Naive thymus-derived CD8-positive, alpha-beta T cell (primary cell): Measurements from ENCODE around the gene RASGRF2. TPM values are rescaled to one million over a fixed set of nuclear protein-coding genes. Genes with fewer than 3 reads are reported as not detected.

ENCODE experiments used
- ATAC-seq, 2 donors: fragments of 150-1000 bp; cut with Tn5 transposase in 1 of 2; sonication (Bioruptor Pico), chemical (Tn5 transposase) in 1 of 2; 1 replicate in 1 of 2; 2 replicates in 1 of 2; pipeline ENCODE4 v1.10.0; 2021; ENCODE audit warnings: mild to moderate bottlenecking in 2 of 2, moderate library complexity in 2 of 2
- POLR2A ChIA-PET: fragments of 350-600 bp; sonication (Branson Sonifier 250); formaldehyde crosslinking; loops from one replicate; lab custom pipeline; 2021; ENCODE audit warnings: antibody characterized with exemption; lab: Charles Lee
- DNase-seq, 10 donors: peaks; one replicate each; pipeline versions ENCODE4 v3.0.0 to v3.0.0-alpha.2; 2020 to 2022
- H3K27ac Mint-ChIP-seq, 10 donors: one replicate each; pipeline ENCODE4 v1.8.0; 2020 to 2022; ENCODE audit warnings: mild to moderate bottlenecking in 10 of 10, mixed read lengths in 10 of 10, moderate library complexity in 4 of 10, inconsistent platforms in 1 of 10
- H3K27me3 Mint-ChIP-seq, 5 donors: one replicate each; pipeline ENCODE4 v1.8.0; 2021 to 2022; ENCODE audit warnings: mixed read lengths in 5 of 5
- H3K36me3 Mint-ChIP-seq, 3 donors: one replicate each; pipeline ENCODE4 v1.8.0; 2020 to 2022; ENCODE audit warnings: mixed read lengths in 3 of 3, mild to moderate bottlenecking in 2 of 3, inconsistent platforms in 1 of 3
- H3K4me1 Mint-ChIP-seq, 4 donors: one replicate each; pipeline ENCODE4 v1.8.0; 2021 to 2022; ENCODE audit warnings: mixed read lengths in 4 of 4
- H3K4me3 Mint-ChIP-seq, 10 donors: one replicate each; pipeline ENCODE4 v1.8.0; 2020 to 2022; ENCODE audit warnings: mild to moderate bottlenecking in 10 of 10, mixed read lengths in 10 of 10, moderate library complexity in 6 of 10, inconsistent platforms in 1 of 10
- H3K9me3 Mint-ChIP-seq, 9 donors: one replicate each; pipeline ENCODE4 v1.8.0; 2020 to 2022; ENCODE audit warnings: mixed read lengths in 9 of 9, mild to moderate bottlenecking in 3 of 9, inconsistent platforms in 1 of 9, moderate library complexity in 1 of 9
- polyA plus RNA-seq, 3 donors: library from polyadenylated mRNA; unstranded; fragments of 300-500 nt; fragmentation: Illumina TruSeq; gene quantifications; one replicate each; pipeline ENCODE4 v1.2.3, GENCODE V29; 2021
- total RNA-seq, 8 experiments: library from RNA in 2 of 8; stranded (reverse) in 2 of 8; gene quantifications; one replicate each; pipeline ENCODE4 v1.2.3 and lab custom pipeline; 2021 to 2026

RASGRF2 gene
- 10 to 100 TPM; 35.2 to 35.9 TPM for total RNA-seq
- 10 to 100 TPM in 2 of 3 donors, 1 to 10 TPM in 1; 8.3 to 21.7 (median 13.7) TPM for polyA plus RNA-seq
- total RNA-seq (lab: John Stamatoyannopoulos, UW): 34.1 to 190 (median 113) reads per million in 6 experiments

- peak within 1 kb of the TSS; percentile 92 to 97 (median 93) for H3K4me3 Mint-ChIP-seq
- peaks cover 0 to 11% (median 0%) of the 10 kb centered on the region in 3 donors for H3K36me3 Mint-ChIP-seq
- H3K27me3 Mint-ChIP-seq: peaks cover 0 to 14% (median 0%) of the 10 kb centered on the region in 5 donors
- peak; percentile 26 to 52 for ATAC-seq
- H3K4me1 Mint-ChIP-seq: peaks cover 25 to 60% (median 54%) of the 10 kb centered on the region in 4 donors
- DNase-seq: peak; percentile 27 to 76 (median 46)
- POLR2A ChIA-PET: interaction anchor here (0.9 to 3.0 kb wide), 8 partner anchors 38 to 148 kb away, joined by 3 to 36 read pairs (median 9); no protein-coding TSS in a partner anchor
- no peaks in the 10 kb centered on the region for H3K9me3 Mint-ChIP-seq
- peak within 1 kb of the TSS; percentile 61 to 98 (median 92) for H3K27ac Mint-ChIP-seq
Observed at GRCh38 chr5:80959768-80960442, at the start of gene RASGRF2. Gene RASGRF2 (plus strand): TSS chr5:80960363. CDS start chr5:80960739, 376 bp downstream.

GRCh38 chr5:80912479-80912878 is 47.7 kb upstream of the RASGRF2 start:
- POLR2A ChIA-PET: no interaction called here

GRCh38 chr5:80915716-80916115 is 44.4 kb upstream of the RASGRF2 start:
- POLR2A ChIA-PET: no interaction called here
- DNase-seq (no peak), ATAC-seq (no peak)
- no peak overlapping the region for H3K27ac Mint-ChIP-seq
- H3K9me3 Mint-ChIP-seq: peaks cover 0 to 8% (median 3%) of the 10 kb centered on the region in 9 donors
- H3K4me1 Mint-ChIP-seq: peaks cover 6 to 13% (median 10%) of the 10 kb centered on the region in 4 donors
- peaks cover 0 to 15% (median 5%) of the 10 kb centered on the region in 3 donors for H3K36me3 Mint-ChIP-seq
- H3K4me3 Mint-ChIP-seq: no peak overlapping the region
- H3K27me3 Mint-ChIP-seq: no peaks in the 10 kb centered on the region

More at GRCh38 chr5:80912479-80912878, 47.7 kb upstream of the RASGRF2 start:
- Mint-ChIP-seq H3K27me3 (no peaks in the 10 kb centered on the region), H3K27ac (no peak overlapping the region), H3K4me1 (peaks cover 0 to 2% (median 0%) of the 10 kb centered on the region in 4 donors), H3K4me3 (no peak overlapping the region), H3K36me3 (peaks cover 0 to 15% (median 5%) of the 10 kb centered on the region in 3 donors), H3K9me3 (peaks cover 0 to 9% (median 3%) of the 10 kb centered on the region in 9 donors)
- ATAC-seq: no peak
- no peak for DNase-seq

- peaks cover 0 to 7% (median 3%) of the 10 kb centered on the region in 9 donors for H3K9me3 Mint-ChIP-seq
- POLR2A ChIA-PET: no interaction called here
- H3K36me3 Mint-ChIP-seq: peaks cover 0 to 8% (median 5%) of the 10 kb centered on the region in 3 donors
- peaks cover 6 to 13% (median 10%) of the 10 kb centered on the region in 4 donors for H3K4me1 Mint-ChIP-seq
- no peak for DNase-seq
- H3K27ac Mint-ChIP-seq: no peak overlapping the region
- H3K4me3 Mint-ChIP-seq: no peak overlapping the region
- no peaks in the 10 kb centered on the region for H3K27me3 Mint-ChIP-seq
- no peak for ATAC-seq
Observed at GRCh38 chr5:80916676-80917075, 43.5 kb upstream of the RASGRF2 start.

- H3K27me3 Mint-ChIP-seq: no peaks in the 10 kb centered on the region
- ATAC-seq (no peak), DNase-seq (no peak)
- peaks cover 6 to 13% (median 10%) of the 10 kb centered on the region in 4 donors for H3K4me1 Mint-ChIP-seq
- no peak overlapping the region for H3K4me3 Mint-ChIP-seq
- H3K9me3 Mint-ChIP-seq: peaks cover 0 to 3% (median 0%) of the 10 kb centered on the region in 9 donors
- H3K36me3 Mint-ChIP-seq: peaks cover 0 to 1% (median 0%) of the 10 kb centered on the region in 3 donors
- peak overlapping the region in 1 of 10 donors; percentile 45 for H3K27ac Mint-ChIP-seq
- POLR2A ChIA-PET: no interaction called here
Observed at GRCh38 chr5:80917631-80918030, 42.5 kb upstream of the RASGRF2 start.

- POLR2A ChIA-PET: no interaction called here
- Mint-ChIP-seq H3K36me3 (peaks cover 0 to 7% (median 4%) of the 10 kb centered on the region in 3 donors), H3K27me3 (no peaks in the 10 kb centered on the region), H3K27ac (no peak overlapping the region), H3K4me1 (peaks cover 6 to 13% (median 10%) of the 10 kb centered on the region in 4 donors), H3K9me3 (peaks cover 0 to 6% (median 0%) of the 10 kb centered on the region in 9 donors), H3K4me3 (no peak overlapping the region)
- DNase-seq (no peak), ATAC-seq (no peak)
Observed at GRCh38 chr5:80919678-80920196, 40.4 kb upstream of the RASGRF2 start.

- Mint-ChIP-seq H3K4me1 (peaks cover 6 to 13% (median 10%) of the 10 kb centered on the region in 4 donors), H3K4me3 (no peak overlapping the region), H3K9me3 (peaks cover 0 to 6% (median 0%) of the 10 kb centered on the region in 9 donors), H3K27ac (no peak overlapping the region), H3K36me3 (peaks cover 0 to 7% (median 4%) of the 10 kb centered on the region in 3 donors), H3K27me3 (no peaks in the 10 kb centered on the region)
- DNase-seq: no peak
- POLR2A ChIA-PET: no interaction called here
- no peak for ATAC-seq
Observed at GRCh38 chr5:80920333-80920732, 39.8 kb upstream of the RASGRF2 start.

- no peak for ATAC-seq
- Mint-ChIP-seq H3K4me1 (peaks cover 9 to 13% (median 10%) of the 10 kb centered on the region in 4 donors), H3K27ac (no peak overlapping the region), H3K27me3 (no peaks in the 10 kb centered on the region), H3K4me3 (no peak overlapping the region), H3K9me3 (peaks cover 0 to 4% (median 0%) of the 10 kb centered on the region in 9 donors), H3K36me3 (peaks cover 0 to 7% (median 4%) of the 10 kb centered on the region in 3 donors)
- DNase-seq: no peak
- POLR2A ChIA-PET: no interaction called here
Observed at GRCh38 chr5:80921026-80921425, 39.1 kb upstream of the RASGRF2 start.

- no peak overlapping the region for H3K4me3 Mint-ChIP-seq
- no peak overlapping the region for H3K27ac Mint-ChIP-seq
- peaks cover 0 to 3% (median 0%) of the 10 kb centered on the region in 9 donors for H3K9me3 Mint-ChIP-seq
- H3K36me3 Mint-ChIP-seq: peaks cover 0 to 7% (median 4%) of the 10 kb centered on the region in 3 donors
- ATAC-seq: no peak
- POLR2A ChIA-PET: no interaction called here
- H3K4me1 Mint-ChIP-seq: peaks cover 3 to 11% (median 8%) of the 10 kb centered on the region in 4 donors
- no peak for DNase-seq
- H3K27me3 Mint-ChIP-seq: no peaks in the 10 kb centered on the region
Observed at GRCh38 chr5:80925931-80926330, 34.2 kb upstream of the RASGRF2 start.

- peaks cover 3 to 11% (median 8%) of the 10 kb centered on the region in 4 donors for H3K4me1 Mint-ChIP-seq
- H3K4me3 Mint-ChIP-seq: no peak overlapping the region
- H3K27me3 Mint-ChIP-seq: no peaks in the 10 kb centered on the region
- DNase-seq: no peak
- H3K9me3 Mint-ChIP-seq: peaks cover 0 to 3% (median 0%) of the 10 kb centered on the region in 9 donors
- H3K36me3 Mint-ChIP-seq: peaks cover 0 to 7% (median 4%) of the 10 kb centered on the region in 3 donors
- POLR2A ChIA-PET: no interaction called here
- no peak overlapping the region for H3K27ac Mint-ChIP-seq
- ATAC-seq: no peak
Observed at GRCh38 chr5:80926536-80926935, 33.6 kb upstream of the RASGRF2 start.

GRCh38 chr5:80926979-80927656 is 33.0 kb upstream of the RASGRF2 start:
- no peak overlapping the region for H3K4me3 Mint-ChIP-seq
- peak overlapping the region in 1 of 10 donors; percentile 58 for H3K27ac Mint-ChIP-seq
- peaks cover 3 to 11% (median 8%) of the 10 kb centered on the region in 4 donors for H3K4me1 Mint-ChIP-seq
- no peaks in the 10 kb centered on the region for H3K27me3 Mint-ChIP-seq
- H3K36me3 Mint-ChIP-seq: peaks cover 0 to 7% (median 4%) of the 10 kb centered on the region in 3 donors
- H3K9me3 Mint-ChIP-seq: peaks cover 0 to 3% (median 0%) of the 10 kb centered on the region in 9 donors
- DNase-seq: no peak
- POLR2A ChIA-PET: interaction anchor here (0.5 to 0.7 kb wide), 2 partner anchors 60 to 80 kb away, joined by 3 read pairs; no protein-coding TSS in a partner anchor
- ATAC-seq: no peak

- ATAC-seq: no peak
- Mint-ChIP-seq H3K27ac (peak overlapping the region in 1 of 10 donors; percentile 37), H3K4me1 (peaks cover 3 to 11% (median 8%) of the 10 kb centered on the region in 4 donors), H3K27me3 (no peaks in the 10 kb centered on the region), H3K36me3 (peaks cover 0 to 4% (median under 1%) of the 10 kb centered on the region in 3 donors), H3K4me3 (no peak overlapping the region), H3K9me3 (peaks cover 0 to 3% (median 0%) of the 10 kb centered on the region in 9 donors)
- no peak for DNase-seq
- POLR2A ChIA-PET: no interaction called here
Observed at GRCh38 chr5:80928073-80928472, 32.1 kb upstream of the RASGRF2 start.
